GM11168 (cell line): Measurements from ENCODE around the gene TXLNB.

Experiments used
- in situ Hi-C: fragments of 300-500 bp; cut with MboI; formaldehyde crosslinking; loops from one replicate; pipeline ENCODE4 v1.12.0; 2022; ENCODE audit warnings: low sequenced_read_pairs; ENCODE audit not compliant: unreplicated experiment

Gene TXLNB

DNA sequence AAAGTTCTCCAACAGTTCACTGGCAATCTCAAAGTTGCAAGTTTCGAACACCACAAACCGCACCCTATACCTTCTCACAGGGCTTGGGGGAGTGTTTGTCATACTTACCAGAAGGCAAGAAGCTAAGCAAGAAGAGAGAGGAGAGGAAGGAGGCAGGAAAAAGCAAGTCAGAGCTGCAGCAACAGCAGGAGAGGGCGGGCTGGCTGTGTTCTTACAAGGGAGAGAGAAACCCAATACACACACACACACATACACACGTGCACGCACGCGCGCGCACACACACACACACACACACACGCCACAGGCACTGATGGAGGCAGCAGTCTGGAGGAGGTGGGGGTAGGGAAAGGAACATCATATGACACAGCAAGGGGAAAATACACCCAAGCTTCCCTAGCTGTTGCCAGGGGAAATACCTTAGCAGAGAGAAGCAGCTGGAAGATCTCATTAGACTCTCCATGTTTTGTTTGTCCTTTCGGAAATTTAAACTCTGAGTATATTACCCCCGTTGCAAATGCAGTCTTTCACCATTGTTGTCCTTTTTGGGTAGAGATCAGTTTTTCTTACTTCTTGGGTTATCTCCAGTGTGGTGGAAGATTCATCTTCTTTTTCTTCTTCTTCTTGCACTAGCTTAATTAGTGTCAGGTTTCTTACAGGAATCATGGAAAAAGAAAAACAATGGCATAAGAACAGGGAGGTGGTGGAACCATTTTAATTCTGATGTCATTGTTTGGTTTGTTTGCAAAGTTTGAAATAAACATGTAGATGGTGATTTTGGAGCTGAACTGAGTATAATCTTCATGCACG lies at the start of gene TXLNB:
Gene TXLNB (minus strand): TSS at position 186 of the 807 bp plus-strand sequence. CDS start 3,099 bp downstream, outside the sequence.
- in situ Hi-C loops = no loop called here

- in situ Hi-C loops = no loop called here
These were observed 49.3 kb upstream of the TXLNB start for GRCh38 chr6:139341060-139341459.

- in situ Hi-C loops = no loop called here
These were observed 47.0 kb upstream of the TXLNB start for GRCh38 chr6:139338795-139339194.

DNA sequence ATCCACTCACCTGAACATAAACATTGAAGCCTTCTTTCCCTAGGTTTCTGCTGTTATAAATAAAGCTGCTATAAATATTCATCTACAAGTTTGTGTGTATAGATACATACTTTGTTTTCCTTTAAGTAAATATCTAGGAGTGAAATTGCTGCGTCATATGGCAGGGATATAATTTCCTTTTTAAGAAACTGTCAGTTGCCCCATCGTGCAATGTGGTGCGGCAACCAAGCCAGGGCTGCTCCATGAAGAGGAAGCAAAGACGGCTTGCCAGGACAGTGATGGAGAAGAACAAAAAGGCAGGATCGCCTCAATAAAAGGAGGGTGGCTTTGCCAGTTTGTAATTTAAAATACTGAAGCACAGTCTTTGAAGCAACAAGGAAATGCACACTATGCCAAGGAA lies 46.0 kb upstream of the TXLNB start:
- in situ Hi-C loops = no loop called here

DNA sequence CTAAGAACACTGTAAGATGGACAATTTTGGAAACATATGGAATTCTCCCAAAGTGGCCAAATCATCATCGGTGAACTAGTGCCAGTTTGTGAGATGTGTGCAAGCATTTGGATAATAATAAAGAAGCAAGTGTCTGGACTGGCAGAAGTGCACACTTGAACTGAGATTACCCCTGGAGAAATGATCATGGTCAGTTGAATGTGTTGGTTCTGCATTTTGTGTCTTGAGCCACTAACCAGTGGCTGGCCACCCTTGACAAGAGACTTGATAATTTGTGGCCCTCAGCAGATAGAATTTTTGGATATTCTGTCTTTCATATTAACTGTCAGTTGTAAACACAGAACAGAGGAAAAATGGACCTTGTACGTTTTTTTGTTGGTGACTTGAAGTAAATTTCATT lies 45.2 kb upstream of the TXLNB start:
- in situ Hi-C loops = no loop called here

- in situ Hi-C loops = no loop called here
These were observed 44.7 kb upstream of the TXLNB start for GRCh38 chr6:139336488-139336887.

- in situ Hi-C loops = no loop called here
These were observed 43.8 kb upstream of the TXLNB start for GRCh38 chr6:139335447-139336210.

DNA sequence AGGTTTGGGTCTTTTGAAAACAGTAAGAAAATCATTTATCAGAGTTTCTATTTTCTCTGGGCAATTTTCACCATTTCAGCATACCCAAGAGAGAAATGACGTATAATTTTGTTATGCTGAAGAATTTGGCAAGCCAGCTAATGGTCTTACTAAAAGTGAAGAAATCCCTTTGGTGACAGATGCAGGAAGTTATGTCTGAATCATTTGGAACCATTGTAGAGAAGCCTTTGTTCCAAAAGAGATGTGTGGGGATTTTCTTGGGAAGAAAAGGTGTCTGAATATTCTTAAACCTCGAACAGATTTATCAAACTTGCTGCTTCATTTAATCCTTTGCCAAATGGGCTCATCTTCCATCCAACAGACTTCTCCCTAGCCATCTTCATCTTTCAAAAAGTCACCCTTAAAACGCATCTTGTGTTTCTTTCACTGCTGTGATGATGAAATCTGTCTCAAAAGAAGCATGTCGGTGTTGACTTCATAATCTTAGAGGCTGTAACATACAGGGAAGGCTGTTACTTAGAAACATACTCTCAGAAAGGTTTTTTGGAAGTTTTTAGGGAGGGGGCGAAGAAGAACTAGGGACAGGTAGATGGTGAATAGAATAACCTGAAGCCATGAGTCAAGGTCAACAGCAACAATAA lies 43.1 kb upstream of the TXLNB start:
- in situ Hi-C loops = no loop called here

GRCh38 chr6:139330826-139331500 lies 39.2 kb upstream of the TXLNB start:
- in situ Hi-C loops = no loop called here

- in situ Hi-C loops = no loop called here
These were observed 38.5 kb upstream of the TXLNB start for GRCh38 chr6:139330306-139330705.

DNA sequence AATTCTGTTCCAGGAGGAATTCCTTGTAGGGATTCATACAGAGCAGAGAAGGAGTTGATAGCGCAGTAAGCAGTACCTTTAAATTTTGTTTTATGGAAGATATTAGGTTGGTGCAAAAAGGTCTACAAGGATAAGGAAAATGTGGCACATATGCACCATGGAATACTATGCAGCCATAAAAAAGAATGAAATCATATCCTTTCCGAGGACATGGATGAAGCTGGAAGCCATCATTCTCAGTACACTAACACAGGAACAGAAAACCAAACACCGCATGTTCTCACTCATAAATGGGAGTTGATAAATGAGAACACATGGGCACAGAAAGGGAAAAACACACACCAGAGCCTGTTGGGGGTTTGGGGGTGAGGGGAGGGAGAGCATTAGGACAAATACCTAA lies 37.4 kb upstream of the TXLNB start:
- in situ Hi-C loops = no loop called here

GRCh38 chr6:139327038-139327437 lies 35.2 kb upstream of the TXLNB start:
- in situ Hi-C loops = no loop called here

DNA sequence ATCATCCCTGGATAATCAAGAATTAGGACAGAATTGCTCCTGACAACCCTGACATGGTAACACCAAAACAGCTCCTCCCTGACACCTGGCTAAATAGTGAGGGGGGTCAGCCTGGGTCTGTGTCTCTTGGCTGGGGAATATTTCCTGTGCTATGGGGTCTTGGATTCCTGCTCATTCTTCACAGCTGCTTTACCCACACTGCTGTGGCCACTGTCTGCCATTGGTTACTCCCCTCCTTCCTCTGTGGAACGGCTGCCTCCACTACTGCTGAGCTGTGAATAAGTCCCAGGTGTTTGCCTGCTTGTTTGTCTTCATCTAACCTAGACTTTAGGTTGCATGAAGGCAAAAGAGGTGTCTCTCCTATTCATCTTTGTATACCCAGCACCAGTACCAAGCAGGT lies 33.9 kb upstream of the TXLNB start:
- in situ Hi-C loops = no loop called here

GRCh38 chr6:139325125-139325524 lies 33.3 kb upstream of the TXLNB start:
- in situ Hi-C loops = no loop called here

GRCh38 chr6:139324301-139324555 lies 32.4 kb upstream of the TXLNB start:
- in situ Hi-C loops = no loop called here

DNA sequence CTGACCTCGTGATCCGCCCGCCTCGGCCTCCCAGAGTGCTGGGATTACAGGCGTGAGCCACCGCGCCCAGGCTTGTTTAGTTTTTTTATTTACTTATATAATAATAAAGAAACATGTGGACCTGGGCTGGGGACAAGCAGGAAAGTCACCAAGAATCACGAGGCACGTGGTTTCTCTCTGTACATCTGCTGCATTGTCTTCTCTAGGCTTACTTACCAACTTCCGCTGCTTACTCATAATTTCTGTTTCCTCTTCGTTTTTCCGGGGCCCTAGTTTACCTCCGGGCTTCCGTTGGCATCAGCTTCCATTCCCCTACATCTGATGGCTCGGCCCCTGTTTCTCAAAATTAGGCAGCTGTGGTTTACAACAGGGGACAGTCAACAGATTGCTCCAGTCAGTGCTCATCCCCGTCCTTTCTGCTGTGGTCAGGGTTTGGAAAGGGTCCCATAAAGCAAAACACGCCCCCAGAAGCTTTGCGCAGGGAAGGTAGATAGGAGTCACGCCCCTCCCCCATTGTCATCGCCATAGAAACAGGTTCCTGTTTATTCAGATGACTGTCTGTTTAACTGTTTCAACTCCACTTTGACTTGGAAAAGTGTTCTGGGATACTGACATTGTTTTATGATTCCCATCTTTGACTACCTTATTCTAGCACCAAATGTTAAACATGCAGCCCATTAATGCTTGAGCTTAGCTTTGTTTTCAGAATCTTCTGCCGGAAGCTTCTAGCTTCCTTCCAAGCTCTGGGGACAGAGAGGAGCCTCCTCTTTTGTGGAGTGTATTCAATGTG lies 31.9 kb upstream of the TXLNB start:
- in situ Hi-C loops = no loop called here

GRCh38 chr6:139320081-139320480 lies 28.3 kb upstream of the TXLNB start:
- in situ Hi-C loops = no loop called here

DNA sequence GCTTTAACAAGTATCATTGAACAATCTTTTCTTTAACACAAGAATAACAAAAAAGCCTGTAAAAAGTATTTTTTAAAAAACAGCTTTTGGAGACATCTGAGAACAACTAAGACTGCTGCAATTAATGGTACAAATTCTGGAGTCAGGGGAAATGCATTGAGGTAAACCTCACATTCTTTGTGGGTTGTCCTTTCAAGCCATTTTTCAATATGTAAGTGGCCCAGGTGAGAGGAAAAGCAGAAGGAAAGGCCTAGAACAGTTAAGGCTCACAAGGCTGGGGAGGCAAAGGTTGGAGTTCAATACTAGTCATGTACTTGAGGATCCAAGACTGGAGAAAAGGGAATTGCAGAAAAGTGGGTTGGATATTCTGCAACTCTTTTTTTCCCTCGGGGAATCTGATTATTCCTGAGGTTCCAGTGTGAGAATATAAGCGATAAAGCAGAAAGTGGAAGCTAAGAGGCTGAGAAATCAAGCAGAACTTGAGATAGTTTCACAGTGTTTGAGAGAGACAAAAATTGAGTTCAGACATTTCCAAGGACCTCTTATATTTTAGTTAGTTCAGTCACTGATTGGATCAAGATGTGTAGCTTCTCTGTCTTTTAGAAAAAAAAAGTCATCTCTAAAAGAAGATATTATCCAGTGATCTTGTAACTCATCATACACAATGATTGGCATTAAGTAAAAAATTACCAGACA lies 25.0 kb upstream of the TXLNB start:
- in situ Hi-C loops = no loop called here

GRCh38 chr6:139313784-139314545 lies 22.2 kb upstream of the TXLNB start:
- in situ Hi-C loops = no loop called here
